Psoas muscle (tissue), 8 donors: ENCODE data around the gene TEX30. TPM values are rescaled to one million over a fixed set of nuclear protein-coding genes. Genes with fewer than 3 reads are reported as not detected.

Source experiments
- ATAC-seq, 4 donors: fragments of 200-7000 bp; cut with Tn5 transposase; one replicate each; pipeline ENCODE4 v1.9.1; 2020; ENCODE audit warnings: moderate library complexity in 3 of 4, mild to moderate bottlenecking in 2 of 4
- DNase-seq, 2 donors: peaks; one replicate each; pipeline ENCODE4 v3.0.0-alpha.2; 2020
- H3K27ac ChIP-seq: fragments of 200-600 bp; one replicate; pipeline ENCODE4 v1.8.0; 2022
- H3K27me3 ChIP-seq, 3 donors: fragments of 200-600 bp in 1 of 3; one replicate each; pipeline versions ENCODE4 v1.6.1 to v1.8.0; 2013 to 2022; ENCODE audit warnings: low read length in 2 of 3, mild to moderate bottlenecking in 2 of 3, moderate library complexity in 1 of 3; ENCODE audit not compliant: insufficient read depth in 3 of 3
- H3K36me3 ChIP-seq, 2 donors: fragments of 200-600 bp in 1 of 2; one replicate each; pipeline versions ENCODE4 v1.6.1 to v1.8.0; 2013 to 2022; ENCODE audit warnings: low read depth in 1 of 2, mild to moderate bottlenecking in 1 of 2, moderate library complexity in 1 of 2; ENCODE audit not compliant: insufficient read depth in 1 of 2
- H3K4me1 ChIP-seq: fragments of 200-600 bp; one replicate; pipeline ENCODE4 v1.8.0; 2022
- H3K4me3 ChIP-seq: fragments of 200-600 bp; one replicate; pipeline ENCODE4 v1.8.0; 2022; ENCODE audit warnings: mild to moderate bottlenecking
- H3K9me3 ChIP-seq: fragments of 200-600 bp; one replicate; pipeline ENCODE4 v1.8.0; 2022
- CTCF ChIP-seq: fragments of 200-600 bp; IDR thresholded peaks from one replicate; pipeline ENCODE4 v1.8.0; 2022; ENCODE audit warnings: antibody characterized with exemption
- WGBS, 3 donors: extraction: QIAGEN DNeasy Blood & Tissue Kit; methylation state at CpG; one replicate each; pipeline versions ENCODE4 v1.1.6 to v1.1.7; 2013; 5-methylcytosine and 5-hydroxymethylcytosine counted together
- intact Hi-C, 2 donors: fragments of 100-400 bp; cut with DNase I; formaldehyde crosslinking; loops; one replicate each; pipeline versions ENCODE4 v1.11.0 to v1.14.2; 2022
- polyA plus RNA-seq, 3 donors: library from polyadenylated mRNA; stranded (reverse); fragments of 200-250 nt; gene quantifications; one replicate each; pipeline ENCODE4 v1.2.3, GENCODE V29; 2013
- total RNA-seq, 4 donors: library from RNA; stranded (reverse); fragmentation: NEBNext Ultra II Directional in 2 of 4; extraction: Animal tissue kit (Norgen Biotek cat#: 25700) in 2 of 4; gene quantifications; one replicate each; pipeline versions ENCODE4 v1.2.1 to v1.2.4, GENCODE V29; 2021 to 2023
- donor health status: healthy with polysubstance abuse.
- donor health status: DM: no; HTN: no; CAD: no; lungs with moderate emphysema.
- donor health status: Bipolar disorder and iron deficiency.
- donor health status: healthy.
- donor health status: DM: yes; HTN: yes; CAD: no.
- donor health status: DM: no; HTN: no; CAD: no.
- donor health status: DM: no; HTN: no; CAD: no.
- donor health status: DM: yes; HTN: yes; CAD: no.

The TEX30 gene
- total and polyA plus RNA-seq, 7 donors: 4.8 to 20.6 (median 6.9) TPM

DNA sequence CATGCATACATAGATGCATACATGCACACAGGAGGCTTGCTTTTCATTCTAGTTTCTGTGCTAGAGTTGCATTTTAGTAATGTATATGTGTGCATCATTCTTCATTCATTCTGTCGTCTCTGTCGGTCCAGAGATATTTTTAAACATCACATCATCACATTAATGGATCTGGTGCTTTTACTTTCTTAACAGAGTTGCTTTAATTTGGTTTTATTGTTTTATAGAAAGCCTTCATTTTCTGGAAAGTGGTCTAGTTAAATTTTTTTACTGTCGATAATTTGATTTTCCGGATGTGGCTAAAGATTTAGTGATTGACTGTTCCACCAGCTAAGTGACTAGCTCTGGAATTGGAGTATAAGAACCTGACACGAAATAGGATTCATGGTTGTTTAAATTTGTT is 42.2 kb upstream of the TEX30 start:
- intact Hi-C loops: no loop called here
- 59 to 76% (median 61%) methylated on average over 5 of the region's 5 CpGs for WGBS, 3 donors
- peaks cover 4 to 56% of the 10 kb centered on the region in 2 donors for H3K36me3 ChIP-seq

DNA sequence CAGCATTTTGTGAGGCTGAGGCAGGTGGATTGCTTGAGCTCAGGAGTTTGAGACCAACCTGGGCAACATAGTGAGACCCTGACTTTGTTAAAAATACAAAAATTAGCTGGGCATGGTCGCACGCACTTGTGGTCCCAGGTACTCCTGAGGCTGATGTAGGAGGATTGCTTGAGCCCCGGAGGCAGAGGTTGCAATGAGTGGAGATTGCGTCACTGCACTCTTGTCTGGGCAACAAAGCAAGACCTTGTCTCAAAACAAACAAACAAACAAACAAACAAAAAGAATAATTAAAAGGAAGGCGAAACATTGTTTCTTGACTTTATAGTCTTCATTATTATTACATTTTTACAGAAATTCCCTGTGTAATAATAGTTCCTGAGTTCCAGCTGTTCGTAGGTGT is 41.2 kb upstream of the TEX30 start:
- Histone ChIP-seq H3K27ac (no peak overlapping the region), H3K4me1 (peaks cover 15% of the 10 kb centered on the region), H3K27me3 (no peaks in the 10 kb centered on the region), H3K4me3 (no peak overlapping the region), H3K36me3 (peaks cover 4 to 56% of the 10 kb centered on the region in 2 donors), H3K9me3 (peaks cover 10% of the 10 kb centered on the region)
- no peak for TF ChIP-seq CTCF
- DNase-seq (no peak), ATAC-seq (no peak)
- intact Hi-C loops: no loop called here
- WGBS, 3 donors: 71 to 86% (median 81%) methylated on average over 6 of the region's 6 CpGs

More for the DNA sequence above, 42.2 kb upstream of the TEX30 start:
- H3K4me3 ChIP-seq: no peak overlapping the region
- no peaks in the 10 kb centered on the region for H3K27me3 ChIP-seq
- ATAC-seq: no peak
- no peak for TF ChIP-seq CTCF
- DNase-seq: no peak
- no peak overlapping the region for H3K27ac ChIP-seq
- H3K9me3 ChIP-seq: peaks cover 3% of the 10 kb centered on the region
- peaks cover 15% of the 10 kb centered on the region for H3K4me1 ChIP-seq

DNA sequence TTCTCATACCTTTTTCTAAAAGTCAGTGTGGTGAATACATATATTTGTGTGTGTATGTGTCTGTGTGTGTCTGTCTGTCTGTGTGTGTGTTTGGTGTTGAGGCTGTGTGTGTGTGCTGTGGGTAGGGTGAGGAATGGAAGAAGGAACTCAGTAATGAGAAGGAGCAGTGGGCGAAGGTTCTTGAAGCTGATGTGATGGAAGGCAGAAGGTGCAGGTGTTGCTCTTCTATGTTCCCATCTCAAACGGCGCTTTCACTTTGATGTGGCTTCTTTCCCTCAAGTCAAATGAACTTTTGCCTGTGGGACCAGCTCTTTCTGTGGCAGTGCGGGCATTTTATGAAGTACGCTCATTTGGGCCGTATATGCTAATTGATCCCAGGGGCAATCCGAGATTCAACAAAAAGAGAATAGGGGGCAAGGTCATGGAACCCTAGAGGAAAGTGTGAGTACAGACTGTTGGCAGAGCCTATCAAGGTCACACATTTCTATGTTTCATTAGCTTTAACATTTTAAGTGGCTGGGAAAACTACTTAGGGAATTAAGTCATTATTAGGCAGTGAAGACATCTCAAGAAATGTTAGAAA is 40.5 kb upstream of the TEX30 start:
- DNase-seq (no peak), ATAC-seq (no peak)
- no peak overlapping the region for H3K27ac ChIP-seq
- intact Hi-C loops: no loop called here
- TF ChIP-seq CTCF: no peak
- H3K4me1 ChIP-seq: peaks cover 15% of the 10 kb centered on the region
- H3K9me3 ChIP-seq: peaks cover 10% of the 10 kb centered on the region
- 78 to 84% (median 83%) methylated on average over 7 of the region's 7 CpGs for WGBS, 3 donors
- H3K4me3 ChIP-seq: no peak overlapping the region
- H3K36me3 ChIP-seq: peaks cover 4 to 52% of the 10 kb centered on the region in 2 donors
- no peaks in the 10 kb centered on the region for H3K27me3 ChIP-seq

- peaks cover 28% of the 10 kb centered on the region for H3K4me1 ChIP-seq
- H3K4me3 ChIP-seq: no peak overlapping the region
- H3K27me3 ChIP-seq: no peaks in the 10 kb centered on the region
- no peak overlapping the region for H3K27ac ChIP-seq
- ATAC-seq: no peak
- intact Hi-C loops: no loop called here
- no peak for DNase-seq
- peaks cover 7 to 40% of the 10 kb centered on the region in 2 donors for H3K36me3 ChIP-seq
- TF ChIP-seq CTCF: no peak
- H3K9me3 ChIP-seq: peaks cover 10% of the 10 kb centered on the region
Measured at GRCh38 chr13:102812611-102813287, 39.2 kb upstream of the TEX30 start.
